A549 (cell line): ENCODE data around the gene MPST. TPM values are rescaled to one million over a fixed set of nuclear protein-coding genes. Genes with fewer than 3 reads are reported as not detected.
A peak's percentile ranks its signal among the peaks of the same experiment; 100 is the strongest.

Experiments used
- ATAC-seq, 2 experiments: fragments of 200-7000 bp in 1 of 2; fragments of >200 bp in 1 of 2; cut with Nextera tagmentation in 1 of 2; cut with Tn5 transposase in 1 of 2; 3 replicates each; pipeline versions ENCODE4 v1.8.0 to v1.9.1; 2018 to 2020; ENCODE audit warnings: mild to moderate bottlenecking in 1 of 2, moderate library complexity in 1 of 2
- CTCF ChIA-PET: fragments of 300-600 bp; sonication (Branson Sonifier 250); formaldehyde crosslinking; extraction: SDS; loops from one replicate; lab custom pipeline; 2021; ENCODE audit warnings: antibody characterized with exemption, inconsistent platforms; lab: Yijun Ruan, JAX
- POLR2A ChIA-PET: fragments of 350-600 bp; formaldehyde crosslinking; extraction: SDS; loops from one replicate; lab custom pipeline; 2021; ENCODE audit warnings: antibody characterized with exemption, inconsistent platforms; lab: Yijun Ruan, JAX
- DNase-seq, 2 experiments: peaks; one replicate each; pipeline versions ENCODE4 v3.0.0 to v3.0.0-alpha.2; 2011 to 2016; ENCODE audit warnings: low read depth in 1 of 2, low spot score in 1 of 2
- FAIRE-seq: peaks from 2 replicates; lab custom pipeline; 2011; peaks lifted over from hg19 to GRCh38; lab: Jason Lieb, UNC
- H3K27ac ChIP-seq, 2 experiments: fragments of >200 bp; sonication (Bioruptor Twin); formaldehyde crosslinking; 3 replicates each; pipeline ENCODE4 v1.5.1; 2016 to 2017
- H3K4me1 ChIP-seq: fragments of >200 bp; sonication (Bioruptor Twin); formaldehyde crosslinking; 3 replicates; pipeline ENCODE4 v1.6.1; 2016
- H3K4me2 ChIP-seq: fragments of >200 bp; sonication (Bioruptor Twin); formaldehyde crosslinking; 3 replicates; pipeline ENCODE4 v1.6.1; 2016
- H3K4me3 ChIP-seq: fragments of >200 bp; sonication (Bioruptor Twin); formaldehyde crosslinking; 3 replicates; pipeline ENCODE4 v1.5.1; 2016
- H3K9me3 ChIP-seq: fragments of >200 bp; sonication (Bioruptor Twin); formaldehyde crosslinking; 3 replicates; pipeline ENCODE4 v1.6.1; 2016
- BCL3 ChIP-seq: fragments of >200 bp; sonication (Bioruptor Twin); formaldehyde crosslinking; IDR thresholded peaks from 3 replicates; pipeline ENCODE4 v1.6.1; 2016
- CBX8 ChIP-seq: fragments of 200-600 bp; sonication (generic); IDR thresholded peaks from 2 replicates; pipeline ENCODE4 v1.6.1; 2016
- CHD2 ChIP-seq: fragments of 150-350 bp; IDR thresholded peaks from 2 replicates; pipeline ENCODE4 v1.6.1; 2014; ENCODE audit warnings: low read length; ENCODE audit not compliant: partially characterized antibody
- EHF ChIP-seq: fragments of 250-450 bp; sonication (Bioruptor Pico); IDR thresholded peaks from 2 replicates; pipeline ENCODE4 v1.5.0; 2020; ENCODE audit warnings: mild to moderate bottlenecking
- EP300 ChIP-seq, 2 experiments: fragments of >200 bp; sonication (Bioruptor Twin); formaldehyde crosslinking; IDR thresholded peaks; 2 replicates in 1 of 2; 3 replicates in 1 of 2; pipeline ENCODE4 v1.6.1; 2016 to 2017
- FOSL2 ChIP-seq, 2 experiments: fragments of 450-650 bp in 1 of 2; fragments of >200 bp in 1 of 2; sonication (Bioruptor Twin) in 1 of 2; formaldehyde crosslinking; IDR thresholded peaks; 2 replicates each; pipeline versions ENCODE4 v1.5.0 to v1.6.1; 2016 to 2020; ENCODE audit warnings: mild to moderate bottlenecking in 1 of 2, moderate library complexity in 1 of 2
- GATA3 ChIP-seq: IDR thresholded peaks from 2 replicates; pipeline ENCODE4 v1.6.1; 2012; ENCODE audit warnings: borderline replicate concordance
- HOXA7 ChIP-seq: fragments of 250-450 bp; sonication (Bioruptor Pico); IDR thresholded peaks from 2 replicates; pipeline ENCODE4 v1.5.0; 2020; ENCODE audit warnings: mild to moderate bottlenecking, moderate library complexity
- HOXB13 ChIP-seq: fragments of 250-450 bp; sonication (Bioruptor Pico); IDR thresholded peaks from 2 replicates; pipeline ENCODE4 v1.5.0; 2020; ENCODE audit warnings: low read depth, mild to moderate bottlenecking, moderate library complexity
- HOXB5 ChIP-seq: fragments of 250-450 bp; sonication (Bioruptor Pico); IDR thresholded peaks from 2 replicates; pipeline ENCODE4 v1.5.0; 2020; ENCODE audit warnings: mild to moderate bottlenecking, moderate library complexity
- JUN ChIP-seq, 2 experiments: fragments of >200 bp; sonication (Bioruptor Twin); formaldehyde crosslinking; IDR thresholded peaks; 2 replicates in 1 of 2; 3 replicates in 1 of 2; pipeline ENCODE4 v1.6.1; 2016 to 2017
- KDM5A ChIP-seq: fragments of 200-600 bp; sonication (generic); IDR thresholded peaks from 2 replicates; pipeline ENCODE4 v1.6.1; 2016; ENCODE audit warnings: antibody characterized with exemption, mild to moderate bottlenecking
- MAFK ChIP-seq: fragments of 450-650 bp; IDR thresholded peaks from 2 replicates; pipeline ENCODE4 v1.6.1; 2014; ENCODE audit not compliant: partially characterized antibody
- MYC ChIP-seq: IDR thresholded peaks from 2 replicates; pipeline ENCODE4 v1.6.1; 2012; ENCODE audit warnings: mild to moderate bottlenecking, inconsistent platforms, low read length, improper control_type of control experiment, borderline replicate concordance
- NPAS2 ChIP-seq: fragments of 250-450 bp; sonication (Bioruptor Pico); IDR thresholded peaks from 2 replicates; pipeline ENCODE4 v1.8.0; 2022; ENCODE audit warnings: mild to moderate bottlenecking, moderate library complexity, borderline replicate concordance
- NR3C1 ChIP-seq: fragments of >200 bp; sonication (Bioruptor Twin); formaldehyde crosslinking; IDR thresholded peaks from 3 replicates; pipeline ENCODE4 v1.6.1; 2017
- PBX3 ChIP-seq: IDR thresholded peaks from 2 replicates; pipeline ENCODE4 v1.6.1; 2012
- PHF8 ChIP-seq: fragments of 200-600 bp; sonication (generic); IDR thresholded peaks from 2 replicates; pipeline ENCODE4 v1.6.1; 2016; ENCODE audit warnings: low read depth, mild to moderate bottlenecking, antibody characterized with exemption, moderate library complexity, borderline replicate concordance
- POLR2A ChIP-seq: IDR thresholded peaks from 2 replicates; pipeline ENCODE4 v1.6.1; 2012; ENCODE audit warnings: mild to moderate bottlenecking, low read length
- RAD21 ChIP-seq, 2 experiments: fragments of >200 bp in 1 of 2; sonication (Bioruptor Twin) in 1 of 2; formaldehyde crosslinking in 1 of 2; IDR thresholded peaks in 1 of 2; conservative IDR thresholded peaks in 1 of 2; 2 replicates in 1 of 2; 3 replicates in 1 of 2; pipeline ENCODE4 v1.6.1; 2012 to 2018; ENCODE audit warnings: inconsistent platforms in 1 of 2
- RARB ChIP-seq: fragments of 250-450 bp; sonication (Bioruptor Pico); IDR thresholded peaks from 2 replicates; pipeline ENCODE4 v1.8.0; 2021; ENCODE audit warnings: mild to moderate bottlenecking, moderate library complexity
- RCOR1 ChIP-seq: fragments of 150-350 bp; IDR thresholded peaks from 2 replicates; pipeline ENCODE4 v1.6.1; 2014; ENCODE audit warnings: antibody characterized with exemption, low read length, low read depth
- SMC3 ChIP-seq: fragments of >200 bp; sonication (Bioruptor Twin); formaldehyde crosslinking; IDR thresholded peaks from 3 replicates; pipeline ENCODE4 v1.6.1; 2018; ENCODE audit warnings: inconsistent platforms
- SREBF2 ChIP-seq: fragments of 450-650 bp; IDR thresholded peaks from 2 replicates; pipeline ENCODE4 v1.6.1; 2014; ENCODE audit warnings: mild to moderate bottlenecking, moderate library complexity
- USF2 ChIP-seq: fragments of 450-650 bp; IDR thresholded peaks from 2 replicates; pipeline ENCODE4 v1.6.1; 2014; ENCODE audit warnings: antibody characterized with exemption
- ZC3H11A ChIP-seq: fragments of 450-650 bp; IDR thresholded peaks from 2 replicates; pipeline ENCODE4 v1.6.1; 2014; ENCODE audit warnings: antibody characterized with exemption, mild to moderate bottlenecking
- ZFP36 ChIP-seq: fragments of 450-650 bp; IDR thresholded peaks from 2 replicates; pipeline ENCODE4 v1.6.1; 2014; ENCODE audit warnings: borderline replicate concordance; ENCODE audit not compliant: partially characterized antibody
- ZSCAN20 ChIP-seq: fragments of 250-450 bp; sonication (Bioruptor Pico); IDR thresholded peaks from 2 replicates; pipeline ENCODE4 v1.8.0; 2022; ENCODE audit warnings: mild to moderate bottlenecking, moderate library complexity
- WGBS: methylation state at CpG from one replicate; pipeline ENCODE4 v1.1.6; 2017; ENCODE audit errors: missing lambda C conversion rate; 5-methylcytosine and 5-hydroxymethylcytosine counted together
- polyA plus RNA-seq, 4 experiments: library from polyadenylated mRNA; depleted of rRNA in 3 of 4; stranded (reverse); fragments of >200 nt; fragmentation: RNase III in 1 of 4; extraction: RNeasy Plus Mini Kit Qiagen cat#74134 plus additional on column Dnase treatment in 1 of 4; gene quantifications; 2 replicates in 3 of 4; 3 replicates in 1 of 4; pipeline ENCODE4 v1.2.3, GENCODE V29; 2011 to 2017
- TF ChIP-seq, protein P1 (sequence below): fragments of 150-350 bp; IDR thresholded peaks from 2 replicates; pipeline ENCODE4 v1.6.1; 2014; ENCODE audit warnings: low read depth, mild to moderate bottlenecking, low read length

MPST gene
- polyA plus RNA-seq, 2 of the 4 experiments (the other 2 are of a cell fraction) = 44.2 to 63.3 TPM

GRCh38 chr22:37014415-37014806 is 5.1 kb upstream of the MPST start:
- Histone ChIP-seq H3K4me1 (peaks cover 28% of the 10 kb centered on the region), H3K9me3 (no peaks in the 10 kb centered on the region), H3K27ac (no peak overlapping the region), H3K4me2 (no peak overlapping the region), H3K4me3 (no peak overlapping the region)
- CTCF ChIA-PET = interaction anchor here (0.6 to 2.4 kb wide), 5 partner anchors 18 to 862 kb away, joined by 3 to 7 read pairs (median 3); no protein-coding TSS in a partner anchor
- 83% methylated on average over 4 of the region's 4 CpGs for WGBS
- TF ChIP-seq FOSL2 (IDR thresholded peaks at IDR 0.05) (no peak), FOSL2 (CRISPR knock-in tag; IDR thresholded peaks at IDR 0.05) (no peak), MYC (no peak), NR3C1 (no peak), HOXB5 (CRISPR knock-in tag) (no peak), HOXA7 (CRISPR knock-in tag) (no peak), EHF (CRISPR knock-in tag) (no peak), PHF8 (no peak), ZC3H11A (no peak), CHD2 (no peak), PBX3 (no peak), ZSCAN20 (CRISPR knock-in tag) (no peak), BCL3 (no peak), SREBF2 (no peak), MAFK (no peak), ZFP36 (no peak)
- FAIRE-seq (no peak), ATAC-seq (no peak), DNase-seq (no peak)
- POLR2A ChIA-PET = no interaction called here

DNA sequence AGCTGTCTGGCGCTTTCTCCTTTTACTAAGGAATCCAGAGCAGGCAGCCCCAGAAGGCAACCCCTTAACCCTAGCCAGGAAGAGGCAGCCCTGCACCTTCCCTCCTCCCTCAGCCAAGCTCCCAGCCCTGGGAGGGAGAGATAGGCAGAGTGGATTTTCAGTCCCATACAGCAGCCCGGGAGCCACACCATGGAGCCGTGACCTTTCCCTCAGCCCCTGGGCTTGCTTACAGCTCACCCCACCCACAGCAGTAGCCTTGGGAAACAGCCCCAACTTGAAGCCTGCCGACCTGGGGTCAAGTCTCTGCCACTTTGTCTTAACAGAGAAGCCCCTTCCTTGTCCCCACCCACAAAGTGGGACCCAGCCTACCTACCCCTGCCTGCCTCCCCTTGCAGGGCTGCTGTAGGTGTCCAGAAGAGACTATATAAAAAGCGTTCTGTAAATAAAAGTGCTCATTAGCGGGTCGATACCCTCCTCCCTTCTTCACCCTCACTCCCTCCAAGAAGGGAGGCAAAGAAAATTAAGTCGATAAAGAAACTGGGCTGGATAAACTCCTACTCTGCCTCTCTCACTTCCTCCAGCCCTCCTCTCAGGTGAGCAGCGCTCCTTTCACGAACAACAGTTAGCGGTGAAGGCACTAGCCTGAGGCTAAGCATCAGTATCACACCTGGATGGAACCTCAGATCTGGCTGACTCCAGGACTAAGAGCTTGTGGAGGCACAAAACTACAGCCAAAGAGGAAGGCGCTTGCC is 4.5 kb upstream of the MPST start:
- Histone ChIP-seq H3K4me2 (no peak overlapping the region), H3K9me3 (no peaks in the 10 kb centered on the region), H3K4me3 (no peak overlapping the region), H3K27ac (peak overlapping the region in 1 of 2 experiments; percentile 32; a peak in 1 of 6 replicates), H3K4me1 (peaks cover 28% of the 10 kb centered on the region)
- POLR2A ChIA-PET = no interaction called here
- CTCF ChIA-PET = interaction anchor here (0.7 to 2.4 kb wide), 4 partner anchors 18 to 159 kb away, joined by 3 to 7 read pairs (median 3); no protein-coding TSS in a partner anchor
- WGBS = 89% methylated on average over 10 of the region's 12 CpGs
- FAIRE-seq (no peak), ATAC-seq (no peak), DNase-seq (no peak)
- TF ChIP-seq HOXB5 (CRISPR knock-in tag) (no peak), HOXA7 (CRISPR knock-in tag) (no peak), NPAS2 (CRISPR knock-in tag) (no peak), RCOR1 (no peak), GATA3 (no peak), KDM5A (no peak), USF2 (no peak), CBX8 (no peak), ZC3H11A (no peak), SMC3 (no peak), RAD21 (conservative IDR thresholded peaks at IDR 0.05 in 1 of 2, IDR thresholded peaks at IDR 0.05 in 1 of 2) (no peak), HOXB13 (no peak), POLR2A (no peak), JUN (IDR thresholded peaks at IDR 0.05) (no peak), RARB (CRISPR knock-in tag) (no peak), EP300 (IDR thresholded peaks at IDR 0.05) (no peak), FOSL2 (IDR thresholded peaks at IDR 0.05) (no peak), FOSL2 (CRISPR knock-in tag; IDR thresholded peaks at IDR 0.05) (no peak)
- TF ChIP-seq, protein P1, sequence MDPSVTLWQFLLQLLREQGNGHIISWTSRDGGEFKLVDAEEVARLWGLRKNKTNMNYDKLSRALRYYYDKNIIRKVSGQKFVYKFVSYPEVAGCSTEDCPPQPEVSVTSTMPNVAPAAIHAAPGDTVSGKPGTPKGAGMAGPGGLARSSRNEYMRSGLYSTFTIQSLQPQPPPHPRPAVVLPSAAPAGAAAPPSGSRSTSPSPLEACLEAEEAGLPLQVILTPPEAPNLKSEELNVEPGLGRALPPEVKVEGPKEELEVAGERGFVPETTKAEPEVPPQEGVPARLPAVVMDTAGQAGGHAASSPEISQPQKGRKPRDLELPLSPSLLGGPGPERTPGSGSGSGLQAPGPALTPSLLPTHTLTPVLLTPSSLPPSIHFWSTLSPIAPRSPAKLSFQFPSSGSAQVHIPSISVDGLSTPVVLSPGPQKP = no peak
